Activated T-cell treated with anti-CD3 and anti-CD28 coated beads, Interleukin-2, amount 50 U/mL, for 72 hours (primary cell): ENCODE measurements around the gene METTL6. TPM values are rescaled to one million over a fixed set of nuclear protein-coding genes. Genes with fewer than 3 reads are reported as not detected.
A peak's percentile ranks its signal among the peaks of the same experiment; 100 is the strongest.
"Not testable (repeated sequence)": the region's sequence is repeated elsewhere in the genome, so short reads cannot be mapped to it uniquely, and the experiment has no call there.

Experiments used
- ATAC-seq, 2 donors: fragments of 150-1000 bp; cut with Tn5 transposase; replicated peaks in 1 of 2; 2 replicates each; pipeline ENCODE4 v1.10.0; 2021; ENCODE audit warnings: moderate library complexity in 2 of 2, mild to moderate bottlenecking in 1 of 2
- DNase-seq, 2 donors: peaks; one replicate each; pipeline ENCODE4 v3.0.0; 2021 to 2022; ENCODE audit warnings: mixed read lengths in 1 of 2
- H3K27ac Mint-ChIP-seq: one replicate; pipeline ENCODE4 v1.8.0; 2022; ENCODE audit warnings: mild to moderate bottlenecking, moderate library complexity, mixed read lengths
- H3K27me3 Mint-ChIP-seq: one replicate; pipeline ENCODE4 v1.8.0; 2022; ENCODE audit warnings: low read depth, mixed read lengths
- H3K36me3 Mint-ChIP-seq, 2 donors: one replicate each; pipeline ENCODE4 v1.8.0; 2022; ENCODE audit warnings: mixed read lengths in 2 of 2, mild to moderate bottlenecking in 1 of 2; ENCODE audit not compliant: insufficient read depth in 2 of 2
- H3K4me1 Mint-ChIP-seq: one replicate; pipeline ENCODE4 v1.8.0; 2022; ENCODE audit warnings: low read depth, mixed read lengths
- H3K4me3 Mint-ChIP-seq, 2 donors: one replicate each; pipeline ENCODE4 v1.8.0; 2022; ENCODE audit warnings: mild to moderate bottlenecking in 2 of 2, mixed read lengths in 2 of 2, moderate library complexity in 2 of 2
- H3K9me3 Mint-ChIP-seq, 2 donors: one replicate each; pipeline ENCODE4 v1.8.0; 2022; ENCODE audit warnings: mixed read lengths in 2 of 2
- total RNA-seq, 2 donors: library from RNA; stranded (reverse); gene quantifications; one replicate each; pipeline ENCODE4 v1.2.3, GENCODE V29; 2022

Gene METTL6, protein sequence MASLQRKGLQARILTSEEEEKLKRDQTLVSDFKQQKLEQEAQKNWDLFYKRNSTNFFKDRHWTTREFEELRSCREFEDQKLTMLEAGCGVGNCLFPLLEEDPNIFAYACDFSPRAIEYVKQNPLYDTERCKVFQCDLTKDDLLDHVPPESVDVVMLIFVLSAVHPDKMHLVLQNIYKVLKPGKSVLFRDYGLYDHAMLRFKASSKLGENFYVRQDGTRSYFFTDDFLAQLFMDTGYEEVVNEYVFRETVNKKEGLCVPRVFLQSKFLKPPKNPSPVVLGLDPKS
- 10 to 100 TPM; 26.8 to 29.6 TPM for total RNA-seq

DNA sequence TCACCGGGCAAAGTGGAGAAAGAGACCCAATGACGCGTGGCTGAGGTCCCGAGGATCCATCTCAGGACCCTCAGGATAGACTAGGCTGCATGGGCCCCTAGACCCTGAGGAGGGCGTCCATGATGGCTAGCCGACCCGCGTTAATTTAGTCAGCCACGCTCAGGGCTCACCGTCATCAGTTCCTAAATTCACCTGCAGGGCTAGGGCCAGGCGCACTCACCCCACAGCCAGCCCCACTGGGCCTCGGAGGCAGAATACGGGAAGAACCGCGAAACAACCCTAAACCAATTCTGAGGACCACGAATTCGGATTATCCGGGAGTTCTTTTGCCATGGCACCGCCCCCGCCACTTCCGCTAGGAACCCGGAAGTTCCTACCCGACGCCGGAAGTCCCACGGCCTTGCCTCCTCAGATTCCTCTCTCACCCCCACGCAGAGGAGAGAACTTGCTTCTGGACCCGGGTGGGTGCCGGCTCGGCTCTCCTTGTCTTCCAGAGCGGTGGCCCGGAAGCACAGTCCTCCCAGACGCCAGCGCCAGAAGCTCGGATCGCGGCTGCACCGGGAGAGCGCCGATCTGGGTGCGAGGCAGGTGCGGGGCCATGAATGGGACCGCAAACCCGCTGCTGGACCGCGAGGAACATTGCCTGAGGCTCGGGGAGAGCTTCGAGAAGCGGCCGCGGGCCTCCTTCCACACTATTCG is at the start of gene METTL6, which contains the start of gene EAF1:
TSS of gene METTL6 (minus strand) at position 363 of the 699 bp plus-strand sequence. CDS start 1,033 bp downstream, outside the sequence.
TSS of gene EAF1 (plus strand) at position 417 of the 699 bp plus-strand sequence. CDS start at position 599, 182 bp downstream.
- Mint-ChIP-seq H3K4me1 (peaks cover 59% of the 10 kb centered on the region), H3K4me3 (peak within 1 kb of the TSS; percentile 99), H3K36me3 (peaks cover 14 to 22% of the 10 kb centered on the region in 2 donors)

DNA sequence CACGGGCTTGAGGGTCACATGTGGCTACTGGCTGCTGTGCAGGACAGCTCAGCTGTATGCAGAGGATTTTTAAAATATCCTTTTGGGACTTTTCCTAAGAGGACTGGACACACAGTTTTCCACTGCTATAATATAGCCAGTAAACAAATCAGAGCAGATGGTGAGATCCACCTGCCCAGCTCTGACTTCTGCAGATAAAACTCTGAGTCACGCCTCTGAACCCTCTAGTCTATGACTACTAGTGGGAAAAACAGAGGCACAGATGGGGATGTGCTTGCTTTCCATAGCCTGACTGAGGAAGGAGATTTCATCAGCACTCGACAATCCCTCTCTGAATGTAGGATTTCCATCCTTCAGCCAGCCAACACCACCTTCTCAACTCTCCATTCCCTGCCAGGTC is 49.0 kb upstream of the METTL6 start:
- no peaks in the 10 kb centered on the region for H3K4me1 Mint-ChIP-seq
- H3K4me3 Mint-ChIP-seq: no peak overlapping the region
- ATAC-seq (no peak), DNase-seq (no peak)
- H3K27ac Mint-ChIP-seq: no peak overlapping the region
- no peaks in the 10 kb centered on the region for H3K27me3 Mint-ChIP-seq
- no peaks in the 10 kb centered on the region for H3K9me3 Mint-ChIP-seq
- no peaks in the 10 kb centered on the region for H3K36me3 Mint-ChIP-seq

More for the DNA sequence above, at the start of gene METTL6, which contains the start of gene EAF1:
- DNase-seq: peak; percentile 87 to 89
- H3K27ac Mint-ChIP-seq: peak within 1 kb of the TSS; percentile 99
- H3K27me3 Mint-ChIP-seq: no peaks in the 10 kb centered on the region
- peak; percentile 91 to 92 for ATAC-seq
- no peaks in the 10 kb centered on the region for H3K9me3 Mint-ChIP-seq

DNA sequence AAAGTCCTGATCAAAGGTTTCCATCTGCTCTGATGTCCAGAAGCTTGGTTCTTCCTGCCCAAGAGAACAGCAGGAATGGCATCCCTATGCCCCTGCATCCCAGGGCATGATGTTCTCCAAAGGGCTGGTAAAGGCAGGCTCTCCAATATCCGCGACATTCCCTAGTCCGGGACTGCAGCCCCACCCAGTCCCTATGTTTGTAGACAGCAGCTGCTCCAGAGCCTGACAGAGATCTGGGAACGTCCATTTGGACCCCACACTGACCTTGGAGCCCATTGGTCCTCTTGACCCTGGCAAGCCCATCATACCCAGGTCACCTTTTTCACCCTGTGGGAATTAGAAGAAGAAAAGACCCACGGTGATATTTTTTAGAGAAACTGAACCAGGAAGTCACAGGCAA is 47.8 kb upstream of the METTL6 start:
- ATAC-seq (no peak), DNase-seq (no peak)
- Mint-ChIP-seq H3K36me3 (no peaks in the 10 kb centered on the region), H3K4me1 (no peaks in the 10 kb centered on the region), H3K27ac (no peak overlapping the region), H3K27me3 (no peaks in the 10 kb centered on the region), H3K4me3 (no peak overlapping the region), H3K9me3 (no peaks in the 10 kb centered on the region)

DNA sequence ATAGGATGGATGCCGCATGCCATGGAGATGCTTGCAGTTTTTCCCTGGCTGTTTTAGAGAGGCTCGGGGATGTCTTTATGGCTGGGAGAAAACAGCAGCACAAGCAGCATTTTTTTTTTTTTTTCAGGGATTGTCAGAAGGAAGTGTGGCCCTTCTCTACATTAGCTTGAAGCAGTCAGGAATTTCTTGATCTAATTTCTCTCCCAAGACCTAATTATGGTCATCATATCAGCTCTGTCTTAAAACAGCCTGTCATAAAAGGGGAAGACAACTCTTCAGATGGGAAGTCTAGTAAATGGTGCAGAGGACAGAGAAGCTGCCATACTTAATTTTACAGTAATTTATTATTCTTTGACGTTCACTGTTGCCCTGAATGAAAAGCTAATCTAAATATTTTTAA is 44.5 kb upstream of the METTL6 start:
- no peak overlapping the region for H3K27ac Mint-ChIP-seq
- no peak for ATAC-seq

DNA sequence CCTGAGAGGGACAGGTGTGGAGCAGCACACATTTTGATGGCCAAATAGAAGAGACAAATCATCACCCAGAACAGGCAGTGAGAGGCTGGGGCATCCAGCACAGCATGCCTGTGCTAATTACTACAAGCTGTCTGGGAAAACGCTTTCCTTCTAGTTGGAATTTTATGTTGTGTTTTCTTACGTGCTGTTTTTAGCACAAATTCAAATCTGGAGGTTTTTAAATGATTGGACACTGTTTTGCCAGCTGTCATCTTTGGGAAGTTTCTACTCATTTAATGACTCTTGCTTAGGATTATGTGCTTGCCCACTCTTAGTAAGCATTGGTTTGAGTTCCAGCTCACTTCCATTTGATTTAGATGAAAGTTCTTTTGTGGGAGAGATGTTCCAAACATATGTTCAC is 43.5 kb upstream of the METTL6 start:
- no peak overlapping the region for H3K4me3 Mint-ChIP-seq
- H3K9me3 Mint-ChIP-seq: no peaks in the 10 kb centered on the region
- H3K4me1 Mint-ChIP-seq: peaks cover 5% of the 10 kb centered on the region
- DNase-seq (no peak), ATAC-seq (no peak)
- no peak overlapping the region for H3K27ac Mint-ChIP-seq
- no peaks in the 10 kb centered on the region for H3K27me3 Mint-ChIP-seq
- no peaks in the 10 kb centered on the region for H3K36me3 Mint-ChIP-seq

More for the DNA sequence above, 44.5 kb upstream of the METTL6 start:
- Mint-ChIP-seq H3K27me3 (no peaks in the 10 kb centered on the region), H3K4me3 (no peak overlapping the region), H3K36me3 (no peaks in the 10 kb centered on the region), H3K9me3 (no peaks in the 10 kb centered on the region), H3K4me1 (peaks cover 5% of the 10 kb centered on the region)
- no peak for DNase-seq

DNA sequence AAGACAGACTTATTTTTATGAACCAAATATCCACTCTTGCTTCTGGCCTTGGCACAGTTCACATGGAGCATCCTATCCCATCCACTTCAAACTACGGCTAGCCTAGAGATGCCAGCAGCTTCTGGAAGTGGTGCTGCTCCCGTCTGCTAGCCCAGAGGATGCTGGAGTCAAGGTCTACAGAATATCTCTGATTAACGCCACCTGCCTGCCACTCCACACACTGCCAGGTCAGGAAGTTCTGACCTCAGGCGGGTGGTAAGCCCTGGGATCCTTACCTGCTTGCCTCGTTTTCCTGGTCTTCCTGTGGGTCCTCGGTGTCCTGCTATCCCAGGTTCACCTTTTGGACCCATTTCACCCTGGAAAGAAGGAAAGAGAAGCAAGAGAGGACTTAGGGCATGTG is 42.9 kb upstream of the METTL6 start:
- no peak for DNase-seq
- H3K4me3 Mint-ChIP-seq: no peak overlapping the region

DNA sequence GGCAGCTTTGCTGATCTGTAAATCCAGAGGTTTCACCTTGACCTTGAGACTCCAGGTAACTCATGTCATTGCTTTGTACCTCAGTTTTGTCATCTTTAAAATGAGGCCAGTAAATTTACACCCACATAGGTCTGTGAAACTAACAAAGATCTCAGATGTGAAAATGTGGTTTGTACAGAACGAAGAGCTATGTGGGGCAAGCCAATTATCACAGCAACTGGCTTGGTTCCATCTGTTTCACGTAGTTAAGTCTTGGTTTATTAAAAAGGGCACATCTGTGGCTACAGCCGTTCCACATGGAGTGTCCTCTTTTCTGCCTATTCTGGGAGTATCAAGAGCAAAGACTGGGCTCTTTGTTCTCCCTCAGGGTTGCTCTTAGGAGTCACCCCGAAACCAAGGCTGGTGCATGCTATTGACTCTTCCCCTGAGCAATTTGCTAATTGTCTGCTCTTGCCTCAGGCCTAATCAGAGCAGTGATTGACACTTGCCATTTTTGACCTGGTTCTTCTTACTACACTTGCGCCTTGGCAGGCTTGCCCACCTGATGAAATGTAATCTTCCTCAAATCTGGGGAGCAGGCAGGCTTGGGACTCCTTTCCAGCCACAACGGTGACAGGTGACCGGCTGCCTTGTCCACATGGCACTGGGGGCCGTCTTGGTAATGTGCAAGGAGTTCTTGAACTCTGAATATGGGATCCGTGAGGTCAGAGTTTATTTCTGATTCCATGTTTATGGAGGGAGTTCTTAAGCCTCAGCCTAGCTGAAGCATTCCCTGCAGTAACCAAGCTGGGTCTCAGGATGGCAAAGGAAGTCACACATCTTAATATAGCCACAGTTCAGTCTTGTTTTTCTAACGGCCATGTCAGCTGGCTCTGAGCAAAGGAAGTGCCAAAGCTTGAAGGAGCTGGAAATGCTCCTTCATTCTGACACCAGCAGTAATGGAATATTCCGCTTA is 40.2 kb upstream of the METTL6 start:
- ATAC-seq (no peak), DNase-seq (no peak)
- no peak overlapping the region for H3K27ac Mint-ChIP-seq
- no peaks in the 10 kb centered on the region for H3K36me3 Mint-ChIP-seq
- H3K9me3 Mint-ChIP-seq: no peaks in the 10 kb centered on the region
- no peaks in the 10 kb centered on the region for H3K27me3 Mint-ChIP-seq
- peaks cover 9% of the 10 kb centered on the region for H3K4me1 Mint-ChIP-seq
- H3K4me3 Mint-ChIP-seq: no peak overlapping the region

More for the DNA sequence above, 42.9 kb upstream of the METTL6 start:
- H3K4me1 Mint-ChIP-seq: peaks cover 5% of the 10 kb centered on the region
- H3K27me3 Mint-ChIP-seq: no peaks in the 10 kb centered on the region
- H3K27ac Mint-ChIP-seq: no peak overlapping the region
- no peaks in the 10 kb centered on the region for H3K9me3 Mint-ChIP-seq
- no peak for ATAC-seq
- no peaks in the 10 kb centered on the region for H3K36me3 Mint-ChIP-seq

DNA sequence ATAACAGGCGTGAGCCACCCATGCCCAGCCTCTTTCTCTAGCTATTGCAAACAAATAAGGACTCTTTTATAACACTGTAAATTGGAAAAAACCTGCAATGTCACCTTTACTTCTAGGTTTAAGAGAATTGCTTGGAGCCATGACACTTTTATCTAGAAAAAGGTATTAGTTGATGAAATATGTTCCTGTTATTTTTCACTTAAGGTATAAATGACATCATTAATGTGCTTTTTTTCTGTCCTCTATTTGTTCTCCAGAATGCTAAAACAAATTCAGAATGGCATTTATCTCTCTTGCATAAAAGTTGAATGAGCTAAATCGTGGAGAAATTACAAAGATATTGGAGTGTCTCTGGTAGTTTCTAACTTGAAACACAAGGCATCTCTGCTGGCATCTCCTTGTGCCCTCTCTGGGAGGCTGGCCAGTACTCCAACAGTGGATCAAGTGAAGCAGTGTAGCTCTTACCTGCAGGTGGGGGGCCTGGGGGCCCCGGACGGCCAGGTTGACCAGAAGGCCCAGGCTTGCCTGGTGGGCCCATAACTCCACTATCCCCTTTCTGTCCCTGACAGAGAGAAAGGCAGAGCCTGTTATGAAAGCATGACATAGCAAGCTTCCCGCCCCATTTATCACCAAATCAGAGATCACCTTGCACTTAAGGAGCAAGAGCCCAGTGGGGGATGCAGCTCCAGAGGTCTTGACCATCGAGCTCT is 38.7 kb upstream of the METTL6 start:
- Mint-ChIP-seq H3K27ac (no peak overlapping the region), H3K4me3 (no peak overlapping the region), H3K36me3 (no peaks in the 10 kb centered on the region), H3K27me3 (no peaks in the 10 kb centered on the region), H3K9me3 (no peaks in the 10 kb centered on the region), H3K4me1 (peaks cover 20% of the 10 kb centered on the region)
- no peak for ATAC-seq
- DNase-seq: no peak

DNA sequence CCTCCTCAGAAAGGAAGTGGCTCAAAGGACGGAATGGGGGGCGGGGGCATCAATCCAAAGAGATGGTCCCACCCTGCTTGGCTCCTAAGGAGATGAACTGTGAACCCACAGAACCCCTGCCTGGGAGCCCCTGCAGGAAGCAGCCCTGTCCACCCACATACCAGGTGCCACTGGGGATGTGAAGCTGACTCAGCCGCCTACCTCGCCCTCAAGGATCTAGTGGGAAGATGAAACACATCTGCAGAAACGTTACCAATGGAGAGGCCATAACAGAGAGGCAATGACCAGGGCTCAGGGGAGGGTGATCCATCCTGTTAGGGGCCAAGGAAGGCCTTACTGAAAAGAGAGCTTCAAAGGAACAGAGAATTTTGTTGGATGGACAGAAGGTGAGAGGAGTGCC is 35.1 kb upstream of the METTL6 start:
- DNase-seq (peak in 1 of 2 donors; percentile 16), ATAC-seq (no peak)
- Mint-ChIP-seq H3K27ac (no peak overlapping the region), H3K9me3 (no peaks in the 10 kb centered on the region), H3K4me3 (no peak overlapping the region), H3K36me3 (no peaks in the 10 kb centered on the region), H3K4me1 (peaks cover 26% of the 10 kb centered on the region), H3K27me3 (no peaks in the 10 kb centered on the region)

DNA sequence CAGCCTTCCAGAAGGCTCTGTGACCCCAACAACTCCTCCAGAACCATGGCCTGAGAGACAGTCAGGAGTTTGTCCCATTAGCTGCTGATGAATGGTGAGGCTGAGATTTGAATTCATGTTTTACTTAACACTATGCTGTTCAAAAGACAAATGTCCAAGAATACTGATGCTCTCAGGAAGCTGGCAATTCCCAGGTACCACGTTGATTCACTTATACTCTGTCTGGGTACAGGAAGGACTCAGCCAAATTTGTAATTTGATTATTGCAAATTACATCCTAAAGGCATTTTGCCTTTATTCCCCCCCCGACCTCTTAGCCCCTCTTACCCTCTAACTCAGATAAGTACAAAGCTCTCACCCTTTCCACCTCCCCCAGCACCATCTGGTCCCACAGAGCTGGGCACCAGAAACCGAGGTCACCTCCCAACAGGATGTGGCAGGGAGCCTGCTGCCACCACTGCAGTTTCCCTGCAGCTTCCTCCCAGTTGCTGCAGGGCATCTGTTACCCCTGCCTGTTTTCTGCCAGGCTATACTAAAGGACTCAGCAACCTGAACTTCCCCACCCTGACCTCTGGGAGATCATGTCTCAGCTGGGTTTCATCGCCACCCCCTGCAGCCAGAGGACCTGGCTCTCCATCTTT is 33.7 kb upstream of the METTL6 start:
- H3K27ac Mint-ChIP-seq: no peak overlapping the region
- H3K9me3 Mint-ChIP-seq: no peaks in the 10 kb centered on the region
- no peaks in the 10 kb centered on the region for H3K27me3 Mint-ChIP-seq
- H3K4me1 Mint-ChIP-seq: peaks cover 24% of the 10 kb centered on the region
- peak in 1 of 2 donors; percentile 6 for DNase-seq
- H3K4me3 Mint-ChIP-seq: no peak overlapping the region
- H3K36me3 Mint-ChIP-seq: no peaks in the 10 kb centered on the region
- ATAC-seq: no peak

DNA sequence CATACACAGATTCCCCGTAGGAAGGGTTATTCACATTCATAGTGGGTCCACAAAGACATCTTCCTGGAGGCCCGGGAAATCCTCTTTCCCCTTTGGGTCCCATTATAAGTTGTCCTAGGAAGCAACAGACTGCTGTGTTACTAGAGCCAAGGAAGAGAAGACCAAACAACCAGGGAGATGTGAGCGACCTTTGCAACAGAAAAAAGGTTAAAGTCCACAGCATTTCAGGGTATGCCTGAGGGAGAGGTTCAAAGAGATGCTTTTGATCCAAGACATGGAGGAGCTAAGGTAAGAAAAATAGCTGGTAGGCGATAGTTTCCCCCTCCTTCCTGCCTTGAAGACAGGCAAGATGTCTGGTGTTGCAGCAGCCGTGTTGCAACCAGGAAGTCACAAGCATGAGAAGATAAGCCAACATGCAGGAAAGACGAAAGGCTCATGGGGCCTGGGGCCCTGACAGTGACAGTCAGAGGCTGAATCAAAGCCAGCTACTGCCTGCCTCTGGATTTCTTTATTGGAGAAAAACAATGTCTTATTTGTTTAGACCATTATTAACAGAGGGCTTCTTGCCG is 31.0 kb upstream of the METTL6 start:
- peaks cover 24% of the 10 kb centered on the region for H3K4me1 Mint-ChIP-seq
- no peaks in the 10 kb centered on the region for H3K27me3 Mint-ChIP-seq
- H3K27ac Mint-ChIP-seq: no peak overlapping the region

DNA sequence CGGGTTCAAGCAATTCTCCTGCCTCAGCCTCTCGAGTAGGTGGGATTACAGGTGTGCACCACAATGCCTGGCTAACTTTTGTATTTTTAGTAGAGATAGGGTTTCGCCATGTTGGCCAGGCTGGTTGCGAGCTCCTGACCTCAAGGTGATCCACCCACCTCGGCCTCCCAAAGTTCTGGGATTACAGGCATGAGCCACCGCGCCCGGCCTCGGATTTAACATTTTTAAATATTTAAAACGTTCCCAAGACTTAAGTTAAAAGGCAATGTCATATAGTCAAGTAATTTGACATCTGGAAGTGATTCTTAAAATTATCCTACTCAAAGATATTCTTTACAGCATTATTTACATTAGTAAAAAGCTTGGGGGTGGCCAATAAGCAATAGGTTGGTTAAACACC is 29.6 kb upstream of the METTL6 start:
- not testable (repeated sequence) for ATAC-seq, H3K9me3 Mint-ChIP-seq, H3K4me3 Mint-ChIP-seq, H3K36me3 Mint-ChIP-seq, H3K27me3 Mint-ChIP-seq, DNase-seq, H3K27ac Mint-ChIP-seq
- H3K4me1 Mint-ChIP-seq: peaks cover 15% of the 10 kb centered on the region

More for the DNA sequence above, 31.0 kb upstream of the METTL6 start:
- DNase-seq (no peak), ATAC-seq (no peak)
- no peaks in the 10 kb centered on the region for H3K36me3 Mint-ChIP-seq
- H3K4me3 Mint-ChIP-seq: no peak overlapping the region
- no peaks in the 10 kb centered on the region for H3K9me3 Mint-ChIP-seq
